ENCODE measurements around the gene UCHL1. TPM values are rescaled to one million over a fixed set of nuclear protein-coding genes. Genes with fewer than 3 reads are reported as not detected.

The UCHL1 gene
- total and polyA plus RNA-seq, 2 of the 13 experiments (the other 11 are each of a cell fraction or from before 2014, with no cell fraction given): not detected

DNA sequence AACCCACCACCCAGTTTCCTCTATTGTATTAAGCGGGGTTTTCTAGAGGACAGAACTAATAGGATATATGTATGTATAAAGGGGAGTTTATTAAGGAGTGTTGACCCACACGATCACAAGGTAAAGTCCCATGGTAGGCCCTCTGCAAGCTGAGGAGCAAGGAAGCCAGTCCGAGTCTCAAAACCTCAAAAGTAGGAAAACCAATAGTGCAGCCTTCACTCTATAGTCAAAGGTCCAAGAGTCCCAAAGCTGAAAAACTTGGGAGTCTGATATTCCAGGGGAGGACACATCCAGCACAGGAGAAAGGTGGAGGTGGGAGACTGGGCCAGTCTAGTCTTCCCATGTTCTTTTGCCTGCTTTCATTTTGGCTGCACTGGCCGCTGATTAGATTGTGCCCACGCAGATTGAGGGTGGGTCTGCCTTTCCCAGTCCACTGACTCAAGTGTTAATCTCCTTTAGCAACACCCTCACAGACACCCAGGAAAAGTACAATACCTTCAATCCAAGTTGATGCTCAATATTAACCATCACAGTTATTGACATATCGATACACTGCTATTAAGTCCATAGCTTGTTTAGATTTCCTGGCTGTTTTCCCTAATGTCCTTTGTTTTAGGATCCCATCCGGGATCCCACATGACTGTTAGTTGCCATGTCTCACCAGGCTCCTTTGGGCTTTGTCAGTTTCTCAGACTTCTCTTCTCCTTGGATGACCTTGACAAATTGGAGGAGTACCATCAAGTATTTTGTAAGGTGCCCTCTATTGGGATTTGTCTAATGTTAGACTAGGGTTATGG, 12.2 kb downstream of the UCHL1 start (continued):
- TF ChIP-seq, protein P1, sequence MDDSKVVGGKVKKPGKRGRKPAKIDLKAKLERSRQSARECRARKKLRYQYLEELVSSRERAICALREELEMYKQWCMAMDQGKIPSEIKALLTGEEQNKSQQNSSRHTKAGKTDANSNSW (CRISPR knock-in tag; IDR thresholded peaks at IDR 0.05; ENCODE audit: borderline replicate concordance): no peak
- TF ChIP-seq GFI1 (CRISPR knock-in tag; IDR thresholded peaks at IDR 0.05; ENCODE audit: borderline replicate concordance) (no peak), HMGA1 (CRISPR knock-in tag; conservative IDR thresholded peaks at IDR 0.05) (no peak), CEBPB (IDR thresholded peaks at IDR 0.05; ENCODE audit: borderline replicate concordance, low read depth, low read length) (no peak), NCOA2 (CRISPR knock-in tag; IDR thresholded peaks at IDR 0.05) (no peak), SP2 (CRISPR knock-in tag; IDR thresholded peaks at IDR 0.05) (no peak), ZNF232 (CRISPR knock-in tag; IDR thresholded peaks at IDR 0.05; ENCODE audit: borderline replicate concordance) (no peak), JDP2 (CRISPR knock-in tag; IDR thresholded peaks at IDR 0.05; ENCODE audit: borderline replicate concordance) (no peak)
- TF ChIP-seq, protein P2, sequence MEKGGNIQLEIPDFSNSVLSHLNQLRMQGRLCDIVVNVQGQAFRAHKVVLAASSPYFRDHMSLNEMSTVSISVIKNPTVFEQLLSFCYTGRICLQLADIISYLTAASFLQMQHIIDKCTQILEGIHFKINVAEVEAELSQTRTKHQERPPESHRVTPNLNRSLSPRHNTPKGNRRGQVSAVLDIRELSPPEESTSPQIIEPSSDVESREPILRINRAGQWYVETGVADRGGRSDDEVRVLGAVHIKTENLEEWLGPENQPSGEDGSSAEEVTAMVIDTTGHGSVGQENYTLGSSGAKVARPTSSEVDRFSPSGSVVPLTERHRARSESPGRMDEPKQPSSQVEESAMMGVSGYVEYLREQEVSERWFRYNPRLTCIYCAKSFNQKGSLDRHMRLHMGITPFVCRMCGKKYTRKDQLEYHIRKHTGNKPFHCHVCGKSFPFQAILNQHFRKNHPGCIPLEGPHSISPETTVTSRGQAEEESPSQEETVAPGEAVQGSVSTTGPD (CRISPR knock-in tag; IDR thresholded peaks at IDR 0.05): no peak
- TF ChIP-seq, protein P3, sequence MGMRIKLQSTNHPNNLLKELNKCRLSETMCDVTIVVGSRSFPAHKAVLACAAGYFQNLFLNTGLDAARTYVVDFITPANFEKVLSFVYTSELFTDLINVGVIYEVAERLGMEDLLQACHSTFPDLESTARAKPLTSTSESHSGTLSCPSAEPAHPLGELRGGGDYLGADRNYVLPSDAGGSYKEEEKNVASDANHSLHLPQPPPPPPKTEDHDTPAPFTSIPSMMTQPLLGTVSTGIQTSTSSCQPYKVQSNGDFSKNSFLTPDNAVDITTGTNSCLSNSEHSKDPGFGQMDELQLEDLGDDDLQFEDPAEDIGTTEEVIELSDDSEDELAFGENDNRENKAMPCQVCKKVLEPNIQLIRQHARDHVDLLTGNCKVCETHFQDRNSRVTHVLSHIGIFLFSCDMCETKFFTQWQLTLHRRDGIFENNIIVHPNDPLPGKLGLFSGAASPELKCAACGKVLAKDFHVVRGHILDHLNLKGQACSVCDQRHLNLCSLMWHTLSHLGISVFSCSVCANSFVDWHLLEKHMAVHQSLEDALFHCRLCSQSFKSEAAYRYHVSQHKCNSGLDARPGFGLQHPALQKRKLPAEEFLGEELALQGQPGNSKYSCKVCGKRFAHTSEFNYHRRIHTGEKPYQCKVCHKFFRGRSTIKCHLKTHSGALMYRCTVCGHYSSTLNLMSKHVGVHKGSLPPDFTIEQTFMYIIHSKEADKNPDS (CRISPR knock-in tag; IDR thresholded peaks at IDR 0.05): no peak
- TF ChIP-seq, protein P4, sequence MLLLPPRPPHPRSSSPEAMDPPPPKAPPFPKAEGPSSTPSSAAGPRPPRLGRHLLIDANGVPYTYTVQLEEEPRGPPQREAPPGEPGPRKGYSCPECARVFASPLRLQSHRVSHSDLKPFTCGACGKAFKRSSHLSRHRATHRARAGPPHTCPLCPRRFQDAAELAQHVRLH (CRISPR knock-in tag; IDR thresholded peaks at IDR 0.05; ENCODE audit: borderline replicate concordance, low read depth): no peak
